Measurements from ENCODE around the gene SLC16A8. TPM values are rescaled to one million over a fixed set of nuclear protein-coding genes. Genes with fewer than 3 reads are reported as not detected.

Gene SLC16A8
- total RNA-seq, 1 donor from 2014 or later, result 3.1 TPM

DNA sequence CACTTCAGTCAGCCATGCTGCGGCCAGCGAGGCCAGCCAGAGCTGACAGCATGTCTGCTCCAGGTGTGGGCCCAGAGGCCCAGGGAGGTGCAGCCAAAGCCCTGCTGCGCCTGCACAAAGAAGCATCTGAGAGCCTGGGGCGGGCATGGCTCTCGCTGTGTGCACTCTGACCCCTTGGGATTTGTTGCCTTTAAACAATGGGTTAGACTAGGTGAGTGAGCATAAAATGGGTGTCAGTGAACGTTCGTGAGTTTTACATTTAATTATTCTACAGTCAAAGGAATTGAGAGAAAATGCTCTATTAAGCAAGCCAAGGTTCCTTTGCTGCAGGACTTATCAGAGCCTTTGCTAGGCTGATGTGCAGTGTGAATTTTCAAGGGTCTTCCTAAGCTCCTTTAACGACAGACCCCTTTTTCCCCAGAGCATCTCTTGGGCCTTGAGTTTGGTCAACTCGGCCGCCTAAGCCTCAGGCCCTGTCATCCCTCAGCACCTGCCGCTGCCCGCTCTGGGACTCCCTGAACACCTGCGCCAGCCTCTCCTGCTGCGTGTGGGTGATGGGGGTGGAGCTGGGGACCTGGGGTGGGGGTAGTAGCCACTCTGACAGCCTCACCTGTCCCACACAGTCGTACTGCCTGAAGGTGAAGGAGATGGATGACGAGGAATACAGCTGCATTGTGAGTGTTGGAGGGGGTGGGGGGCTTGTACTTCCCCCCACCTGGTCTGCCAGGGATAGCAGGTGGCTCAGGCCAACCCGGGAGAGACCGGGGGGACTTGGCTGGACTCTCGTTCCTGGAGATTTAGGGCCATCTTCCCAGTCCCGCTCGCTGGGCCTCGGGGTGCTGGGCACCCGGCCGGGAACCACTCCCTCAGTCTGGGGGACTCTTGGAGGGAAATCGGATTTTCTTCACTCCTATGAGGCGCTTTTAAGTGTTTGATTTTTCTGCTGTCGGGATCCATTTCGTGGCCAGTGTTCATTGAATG, 10.5 kb downstream of the SLC16A8 start:
- H3K36me3 Mint-ChIP-seq, result no peaks in the 10 kb centered on the region

DNA sequence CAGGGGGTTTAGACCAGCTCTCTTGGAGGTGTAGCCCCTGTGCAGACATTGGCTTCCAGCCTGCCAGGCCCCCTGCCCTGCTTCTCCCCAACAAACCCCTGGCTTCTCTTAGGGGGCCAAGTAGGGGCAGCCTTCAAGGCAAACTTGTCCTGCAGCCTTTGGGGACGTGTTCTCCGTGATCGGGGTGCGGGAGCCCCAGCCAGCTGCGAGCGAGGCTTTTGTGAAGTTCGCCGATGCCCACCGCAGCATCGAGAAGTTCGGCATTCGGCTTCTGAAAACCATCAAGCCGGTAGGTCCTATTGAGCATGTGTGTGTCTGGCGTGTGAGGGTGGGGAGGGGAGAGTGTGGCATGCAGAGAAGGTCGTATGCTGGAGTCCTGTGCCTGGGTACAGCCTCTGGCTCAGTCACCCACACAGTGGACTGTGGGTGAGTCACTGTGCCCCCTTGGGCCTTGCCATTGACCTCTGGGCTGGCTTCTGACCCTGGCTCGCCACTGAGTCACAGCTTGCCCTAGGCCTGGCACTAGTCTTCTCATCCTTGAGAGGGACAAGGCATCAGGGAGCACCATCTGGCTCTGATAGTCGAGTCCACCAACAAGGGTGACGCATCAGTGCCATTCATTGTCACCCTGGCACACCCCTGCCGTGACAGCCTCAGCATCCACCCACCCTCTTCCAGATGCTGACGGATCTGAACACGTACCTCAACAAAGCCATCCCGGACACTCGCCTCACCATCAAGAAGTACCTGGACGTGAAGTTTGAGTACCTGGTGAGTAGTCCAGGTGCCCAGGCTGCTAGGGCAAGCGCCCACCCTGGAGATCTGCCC, 11.4 kb downstream of the SLC16A8 start:
- TF ChIP-seq, protein P1, sequence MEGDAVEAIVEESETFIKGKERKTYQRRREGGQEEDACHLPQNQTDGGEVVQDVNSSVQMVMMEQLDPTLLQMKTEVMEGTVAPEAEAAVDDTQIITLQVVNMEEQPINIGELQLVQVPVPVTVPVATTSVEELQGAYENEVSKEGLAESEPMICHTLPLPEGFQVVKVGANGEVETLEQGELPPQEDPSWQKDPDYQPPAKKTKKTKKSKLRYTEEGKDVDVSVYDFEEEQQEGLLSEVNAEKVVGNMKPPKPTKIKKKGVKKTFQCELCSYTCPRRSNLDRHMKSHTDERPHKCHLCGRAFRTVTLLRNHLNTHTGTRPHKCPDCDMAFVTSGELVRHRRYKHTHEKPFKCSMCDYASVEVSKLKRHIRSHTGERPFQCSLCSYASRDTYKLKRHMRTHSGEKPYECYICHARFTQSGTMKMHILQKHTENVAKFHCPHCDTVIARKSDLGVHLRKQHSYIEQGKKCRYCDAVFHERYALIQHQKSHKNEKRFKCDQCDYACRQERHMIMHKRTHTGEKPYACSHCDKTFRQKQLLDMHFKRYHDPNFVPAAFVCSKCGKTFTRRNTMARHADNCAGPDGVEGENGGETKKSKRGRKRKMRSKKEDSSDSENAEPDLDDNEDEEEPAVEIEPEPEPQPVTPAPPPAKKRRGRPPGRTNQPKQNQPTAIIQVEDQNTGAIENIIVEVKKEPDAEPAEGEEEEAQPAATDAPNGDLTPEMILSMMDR (IDR thresholded peaks at IDR 0.05), result no peak
- no peak for TF ChIP-seq EZH2phosphoT487 (IDR thresholded peaks at IDR 0.05)
- TF ChIP-seq EZH2 (IDR thresholded peaks at IDR 0.05), result no peak
- peaks cover 4% of the 10 kb centered on the region for H3K27me3 Mint-ChIP-seq (ENCODE audit: insufficient read depth, low read depth)

More for the DNA sequence above, 10.5 kb downstream of the SLC16A8 start:
- TF ChIP-seq, protein P1 (IDR thresholded peaks at IDR 0.05), result no peak
- TF ChIP-seq EZH2 (IDR thresholded peaks at IDR 0.05) (no peak), EZH2phosphoT487 (IDR thresholded peaks at IDR 0.05) (no peak)
- Histone ChIP-seq H3K4me2 (no peak overlapping the region), H3K9me3 (ENCODE audit: low read depth) (no peaks in the 10 kb centered on the region), H3K4me3 (no peak overlapping the region), H3F3A (ENCODE audit: low read depth) (no peaks in the 10 kb centered on the region), H3K36me3 (no peaks in the 10 kb centered on the region), H3K9ac (no peak overlapping the region), H3K79me2 (ENCODE audit: low read depth) (no peaks in the 10 kb centered on the region), H3K4me1 (peaks cover 4% of the 10 kb centered on the region), H3K27me3 (no peaks in the 10 kb centered on the region), H3K27ac (no peak overlapping the region), H2AFZ (replicated peaks) (no peak overlapping the region), H4K20me1 (ENCODE audit: low read depth) (no peaks in the 10 kb centered on the region)
- no peak overlapping the region for H3K27ac Mint-ChIP-seq
- peaks cover 34% of the 10 kb centered on the region for H3K4me1 Mint-ChIP-seq
- H3K27me3 Mint-ChIP-seq (ENCODE audit: insufficient read depth, low read depth), result peaks cover 6% of the 10 kb centered on the region
- H3K4me3 Mint-ChIP-seq, result peak overlapping the region; percentile 21
- no peaks in the 10 kb centered on the region for H3K9me3 Mint-ChIP-seq
- DNase-seq (ENCODE audit: low spot score), result no peak

DNA sequence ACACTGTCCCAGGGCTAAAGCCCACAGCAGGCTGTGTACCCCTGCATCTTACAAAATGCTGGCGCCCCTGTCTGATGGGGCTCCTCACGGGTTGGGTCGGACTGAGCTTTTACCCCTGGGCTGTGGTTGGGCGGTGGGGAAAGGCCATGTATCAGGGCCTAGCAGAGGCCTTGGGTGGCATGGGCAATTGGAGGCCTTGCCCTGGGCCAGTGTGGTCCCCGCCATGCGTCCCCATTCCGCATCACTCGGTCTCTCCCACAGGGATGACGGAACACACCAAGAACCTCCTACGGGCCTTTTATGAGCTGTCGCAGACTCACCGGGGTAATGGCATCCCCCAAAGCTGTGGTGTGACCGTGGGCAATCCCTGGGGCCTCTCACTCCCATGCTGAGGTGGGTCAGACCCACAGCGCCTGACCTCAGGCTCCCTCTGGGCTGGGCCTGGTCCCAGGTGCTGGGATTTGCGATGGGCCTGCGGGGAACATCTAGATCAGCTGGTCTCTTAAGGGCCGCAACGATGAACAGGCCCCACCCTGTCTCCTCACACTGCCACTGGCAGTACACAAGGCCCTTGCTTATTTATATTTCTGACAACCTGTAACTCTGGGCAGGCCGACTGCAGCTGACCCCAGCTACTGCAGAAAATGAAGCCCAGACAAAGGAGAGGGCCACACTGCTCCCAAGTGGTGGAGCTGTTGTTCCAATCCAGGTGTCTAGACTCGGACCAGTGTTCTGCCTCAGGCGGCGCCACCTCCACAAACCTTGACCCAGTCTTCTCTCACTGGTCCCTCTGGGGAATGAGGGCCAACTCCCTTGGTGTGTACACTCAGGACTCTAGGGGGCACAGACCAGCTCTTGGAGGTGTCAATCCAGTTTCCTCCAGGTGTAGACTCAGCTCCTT, 12.3 kb downstream of the SLC16A8 start:
- H3K27me3 ChIP-seq, result no peaks in the 10 kb centered on the region
- Mint-ChIP-seq H3K27ac (no peak overlapping the region), H3K9me3 (no peaks in the 10 kb centered on the region), H3K4me3 (no peak overlapping the region), H3K27me3 (ENCODE audit: insufficient read depth, low read depth) (peaks cover 4% of the 10 kb centered on the region), H3K4me1 (peaks cover 34% of the 10 kb centered on the region), H3K36me3 (no peaks in the 10 kb centered on the region)
- H3K79me2 ChIP-seq (ENCODE audit: low read depth), result no peaks in the 10 kb centered on the region
- H2AFZ ChIP-seq (replicated peaks), result no peak overlapping the region
- no peak overlapping the region for H3K9ac ChIP-seq
- no peak overlapping the region for H3K4me3 ChIP-seq
- no peaks in the 10 kb centered on the region for H3K36me3 ChIP-seq
- H3K27ac ChIP-seq, result no peak overlapping the region
- H4K20me1 ChIP-seq (ENCODE audit: low read depth), result no peaks in the 10 kb centered on the region
- H3F3A ChIP-seq (ENCODE audit: low read depth), result no peaks in the 10 kb centered on the region
- H3K9me3 ChIP-seq (ENCODE audit: low read depth), result no peaks in the 10 kb centered on the region
- TF ChIP-seq, protein P1 (IDR thresholded peaks at IDR 0.05), result no peak
- DNase-seq (ENCODE audit: low spot score), result no peak
- H3K4me1 ChIP-seq, result peaks cover 4% of the 10 kb centered on the region
- H3K4me2 ChIP-seq, result no peak overlapping the region

More for the DNA sequence above, 11.4 kb downstream of the SLC16A8 start:
- no peak overlapping the region for H2AFZ ChIP-seq (replicated peaks)
- no peak overlapping the region for H3K27ac Mint-ChIP-seq
- peaks cover 34% of the 10 kb centered on the region for H3K4me1 Mint-ChIP-seq
- H3K27ac ChIP-seq, result no peak overlapping the region
- H3K4me1 ChIP-seq, result peaks cover 4% of the 10 kb centered on the region
- H3K4me3 Mint-ChIP-seq, result no peak overlapping the region
- no peak for DNase-seq (ENCODE audit: low spot score)
- H4K20me1 ChIP-seq (ENCODE audit: low read depth), result no peaks in the 10 kb centered on the region
- no peaks in the 10 kb centered on the region for H3K79me2 ChIP-seq (ENCODE audit: low read depth)
- no peaks in the 10 kb centered on the region for H3K36me3 ChIP-seq
- H3K4me3 ChIP-seq, result no peak overlapping the region
- H3K9me3 ChIP-seq (ENCODE audit: low read depth), result no peaks in the 10 kb centered on the region
- H3K9ac ChIP-seq, result no peak overlapping the region
- H3K4me2 ChIP-seq, result no peak overlapping the region
- no peaks in the 10 kb centered on the region for H3K9me3 Mint-ChIP-seq
- no peaks in the 10 kb centered on the region for H3K27me3 ChIP-seq
- no peaks in the 10 kb centered on the region for H3K36me3 Mint-ChIP-seq
- no peaks in the 10 kb centered on the region for H3F3A ChIP-seq (ENCODE audit: low read depth)
